Chondrocyte (in vitro differentiated cells): ENCODE results near the gene PDE11A. TPM values are rescaled to one million over a fixed set of nuclear protein-coding genes. Genes with fewer than 3 reads are reported as not detected.

Source experiments
- DNase-seq: peaks from one replicate; pipeline ENCODE4 v3.0.0; 2021; ENCODE audit warnings: mixed read lengths, low spot score
- H3K27ac Mint-ChIP-seq: one replicate; pipeline ENCODE4 v1.8.0; 2021; ENCODE audit warnings: mild to moderate bottlenecking, moderate library complexity, mixed read lengths; ENCODE audit not compliant: unreplicated experiment
- H3K27me3 Mint-ChIP-seq: 2 replicates; pipeline ENCODE4 v1.8.0; 2021; ENCODE audit warnings: low read depth, mixed read lengths
- H3K36me3 Mint-ChIP-seq: 2 replicates; pipeline ENCODE4 v1.8.0; 2021; ENCODE audit warnings: low read depth, mixed read lengths
- H3K4me1 Mint-ChIP-seq: 2 replicates; pipeline ENCODE4 v1.8.0; 2021; ENCODE audit warnings: low read depth, mild to moderate bottlenecking, mixed read lengths
- H3K4me3 Mint-ChIP-seq: one replicate; pipeline ENCODE4 v1.8.0; 2021; ENCODE audit warnings: mild to moderate bottlenecking, moderate library complexity, mixed read lengths; ENCODE audit not compliant: unreplicated experiment
- H3K9me3 Mint-ChIP-seq: 2 replicates; pipeline ENCODE4 v1.8.0; 2021; ENCODE audit warnings: low read depth, mixed read lengths
- total RNA-seq: library from RNA; stranded (reverse); gene quantifications from 3 replicates; pipeline ENCODE4 v1.2.1, GENCODE V29; 2021
- TF ChIP-seq, protein P1 (sequence below): fragments of 200-600 bp; sonication (generic); IDR thresholded peaks from 2 replicates; pipeline ENCODE4 v1.5.0; 2021; ENCODE audit warnings: antibody characterized with exemption, mild to moderate bottlenecking, moderate library complexity

Gene PDE11A
- total RNA-seq, 1 donor from 2014 or later: 2.1 TPM

- DNase-seq: no peak
- H3K4me3 Mint-ChIP-seq: no peak overlapping the region
- TF ChIP-seq, protein P1, sequence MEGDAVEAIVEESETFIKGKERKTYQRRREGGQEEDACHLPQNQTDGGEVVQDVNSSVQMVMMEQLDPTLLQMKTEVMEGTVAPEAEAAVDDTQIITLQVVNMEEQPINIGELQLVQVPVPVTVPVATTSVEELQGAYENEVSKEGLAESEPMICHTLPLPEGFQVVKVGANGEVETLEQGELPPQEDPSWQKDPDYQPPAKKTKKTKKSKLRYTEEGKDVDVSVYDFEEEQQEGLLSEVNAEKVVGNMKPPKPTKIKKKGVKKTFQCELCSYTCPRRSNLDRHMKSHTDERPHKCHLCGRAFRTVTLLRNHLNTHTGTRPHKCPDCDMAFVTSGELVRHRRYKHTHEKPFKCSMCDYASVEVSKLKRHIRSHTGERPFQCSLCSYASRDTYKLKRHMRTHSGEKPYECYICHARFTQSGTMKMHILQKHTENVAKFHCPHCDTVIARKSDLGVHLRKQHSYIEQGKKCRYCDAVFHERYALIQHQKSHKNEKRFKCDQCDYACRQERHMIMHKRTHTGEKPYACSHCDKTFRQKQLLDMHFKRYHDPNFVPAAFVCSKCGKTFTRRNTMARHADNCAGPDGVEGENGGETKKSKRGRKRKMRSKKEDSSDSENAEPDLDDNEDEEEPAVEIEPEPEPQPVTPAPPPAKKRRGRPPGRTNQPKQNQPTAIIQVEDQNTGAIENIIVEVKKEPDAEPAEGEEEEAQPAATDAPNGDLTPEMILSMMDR: no peak
- H3K9me3 Mint-ChIP-seq: peaks cover 6% of the 10 kb centered on the region
- H3K27ac Mint-ChIP-seq: no peak overlapping the region
- H3K4me1 Mint-ChIP-seq: peaks cover 37% of the 10 kb centered on the region
- H3K27me3 Mint-ChIP-seq: peaks cover 2% of the 10 kb centered on the region
- no peaks in the 10 kb centered on the region for H3K36me3 Mint-ChIP-seq
Observed at GRCh38 chr2:177998996-177999395, 73.6 kb downstream of the PDE11A start.

DNA sequence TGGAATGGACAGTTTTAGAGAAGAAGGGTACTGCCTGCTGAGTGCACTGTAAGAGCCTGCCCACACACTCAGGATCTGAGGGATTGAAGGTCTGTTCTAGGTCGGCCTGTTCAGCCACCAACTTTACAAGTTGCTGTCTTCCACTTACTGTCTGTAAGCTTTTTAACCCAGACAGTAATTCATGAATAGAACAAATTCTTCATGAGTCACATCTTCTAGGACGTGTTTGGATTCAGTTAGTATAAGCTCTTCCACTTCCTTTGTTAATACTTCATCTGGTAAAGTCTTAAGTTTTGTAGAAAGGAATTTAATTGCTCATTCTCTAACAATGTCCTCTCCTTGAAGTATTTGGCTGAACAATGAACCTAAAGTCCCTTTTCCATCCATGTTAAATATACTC lies 74.6 kb downstream of the PDE11A start:
- H3K27ac Mint-ChIP-seq: peak overlapping the region; percentile 89
- peaks cover 6% of the 10 kb centered on the region for H3K9me3 Mint-ChIP-seq
- TF ChIP-seq, protein P1: no peak
- no peak for DNase-seq
- H3K4me3 Mint-ChIP-seq: no peak overlapping the region
- H3K4me1 Mint-ChIP-seq: peaks cover 37% of the 10 kb centered on the region
- H3K27me3 Mint-ChIP-seq: peaks cover 2% of the 10 kb centered on the region
- no peaks in the 10 kb centered on the region for H3K36me3 Mint-ChIP-seq

GRCh38 chr2:177992992-177993391 lies 79.6 kb downstream of the PDE11A start:
- Mint-ChIP-seq H3K27ac (no peak overlapping the region), H3K4me3 (no peak overlapping the region), H3K9me3 (peaks cover 3% of the 10 kb centered on the region), H3K27me3 (peaks cover 5% of the 10 kb centered on the region), H3K4me1 (peaks cover 34% of the 10 kb centered on the region), H3K36me3 (no peaks in the 10 kb centered on the region)
- TF ChIP-seq, protein P1: no peak
- DNase-seq: no peak

- Mint-ChIP-seq H3K27ac (peak overlapping the region; percentile 60), H3K27me3 (peaks cover 3% of the 10 kb centered on the region), H3K36me3 (no peaks in the 10 kb centered on the region), H3K4me3 (no peak overlapping the region), H3K9me3 (no peaks in the 10 kb centered on the region), H3K4me1 (peaks cover 29% of the 10 kb centered on the region)
- TF ChIP-seq, protein P1: no peak
- no peak for DNase-seq
Observed at GRCh38 chr2:177989029-177989885, 83.3 kb downstream of the PDE11A start.

- H3K36me3 Mint-ChIP-seq: no peaks in the 10 kb centered on the region
- no peak overlapping the region for H3K27ac Mint-ChIP-seq
- H3K27me3 Mint-ChIP-seq: peaks cover 7% of the 10 kb centered on the region
- no peaks in the 10 kb centered on the region for H3K9me3 Mint-ChIP-seq
- DNase-seq: no peak
- peaks cover 33% of the 10 kb centered on the region for H3K4me1 Mint-ChIP-seq
- TF ChIP-seq, protein P1: no peak
- no peak overlapping the region for H3K4me3 Mint-ChIP-seq
Observed at GRCh38 chr2:177984749-177985148, 87.8 kb downstream of the PDE11A start.
